OCI-LY3 (cell line): ENCODE measurements around the gene PIP5K1C.

Experiments used
- EZH2phosphoT487 ChIP-seq: fragments of 200-600 bp; shearing (Covaris generic); IDR thresholded peaks from 2 replicates; pipeline ENCODE4 v1.6.1; 2018; ENCODE audit warnings: antibody characterized with exemption, mixed run types, low read depth
- TF ChIP-seq, protein P1 (sequence below): fragments of 200-600, 300-600 bp; sonication (generic); IDR thresholded peaks from 2 replicates; pipeline ENCODE4 v1.5.1; 2014; ENCODE audit warnings: antibody characterized with exemption, low read length, low read depth

DNA sequence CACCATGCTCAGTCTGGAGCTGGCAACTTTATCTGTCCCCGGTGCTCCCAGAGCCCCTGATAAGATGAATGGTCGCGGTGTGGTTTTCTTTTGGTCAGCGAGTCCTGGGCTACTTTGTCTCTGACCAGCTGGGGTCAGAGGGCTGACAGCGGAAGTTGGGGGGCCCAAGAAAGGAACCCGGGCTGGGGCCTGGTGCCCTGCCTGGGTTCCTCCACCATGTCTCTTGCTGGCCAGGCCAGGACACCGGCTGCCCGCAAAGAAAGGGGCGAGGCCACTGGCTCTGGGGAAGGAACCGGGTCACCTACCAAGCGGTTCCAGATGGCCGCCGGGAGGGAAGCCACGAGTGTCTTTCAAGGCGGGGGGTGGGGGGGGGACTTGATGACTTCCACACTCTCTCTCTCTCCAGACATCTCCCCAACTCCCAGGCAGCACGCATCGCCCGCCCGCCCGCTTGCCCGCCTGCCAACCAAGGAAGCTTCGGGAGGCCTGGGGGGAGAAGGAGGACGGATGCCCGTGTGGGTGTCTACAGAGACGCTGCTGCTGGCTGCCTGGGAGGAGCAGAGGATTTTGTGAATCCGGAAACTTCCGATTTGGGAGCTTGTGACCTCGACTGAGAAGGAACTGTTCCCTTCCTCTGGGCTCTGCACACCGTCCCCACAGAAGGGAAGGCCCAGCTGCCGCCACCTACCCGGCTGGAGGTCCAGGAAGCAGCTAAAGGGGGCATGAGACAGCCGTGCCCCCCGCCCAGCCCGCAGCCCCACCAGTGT lies 1.1 kb downstream of the PIP5K1C start:
- TF ChIP-seq, protein P1, sequence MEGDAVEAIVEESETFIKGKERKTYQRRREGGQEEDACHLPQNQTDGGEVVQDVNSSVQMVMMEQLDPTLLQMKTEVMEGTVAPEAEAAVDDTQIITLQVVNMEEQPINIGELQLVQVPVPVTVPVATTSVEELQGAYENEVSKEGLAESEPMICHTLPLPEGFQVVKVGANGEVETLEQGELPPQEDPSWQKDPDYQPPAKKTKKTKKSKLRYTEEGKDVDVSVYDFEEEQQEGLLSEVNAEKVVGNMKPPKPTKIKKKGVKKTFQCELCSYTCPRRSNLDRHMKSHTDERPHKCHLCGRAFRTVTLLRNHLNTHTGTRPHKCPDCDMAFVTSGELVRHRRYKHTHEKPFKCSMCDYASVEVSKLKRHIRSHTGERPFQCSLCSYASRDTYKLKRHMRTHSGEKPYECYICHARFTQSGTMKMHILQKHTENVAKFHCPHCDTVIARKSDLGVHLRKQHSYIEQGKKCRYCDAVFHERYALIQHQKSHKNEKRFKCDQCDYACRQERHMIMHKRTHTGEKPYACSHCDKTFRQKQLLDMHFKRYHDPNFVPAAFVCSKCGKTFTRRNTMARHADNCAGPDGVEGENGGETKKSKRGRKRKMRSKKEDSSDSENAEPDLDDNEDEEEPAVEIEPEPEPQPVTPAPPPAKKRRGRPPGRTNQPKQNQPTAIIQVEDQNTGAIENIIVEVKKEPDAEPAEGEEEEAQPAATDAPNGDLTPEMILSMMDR = no peak
- no peak for TF ChIP-seq EZH2phosphoT487
